HepG2 (cell line): ENCODE results near the gene GLDN. TPM values are rescaled to one million over a fixed set of nuclear protein-coding genes. Genes with fewer than 3 reads are reported as not detected.

ENCODE experiments used
- ATF7-NPFF ChIP-seq: sonication (generic); formaldehyde crosslinking; IDR thresholded peaks from 2 replicates; pipeline ENCODE4 v1.8.1; 2023; ENCODE audit warnings: mild to moderate bottlenecking, low read depth, missing genetic modification reagents, moderate library complexity
- FIP1L1 ChIP-seq: fragments of 200-400 bp; formaldehyde crosslinking; IDR thresholded peaks from 2 replicates; pipeline ENCODE4 v1.6.1; 2018; ENCODE audit warnings: low read depth, mild to moderate bottlenecking, low read length, moderate library complexity, borderline replicate concordance; ENCODE audit not compliant: insufficient read depth
- HNRNPH1 ChIP-seq: fragments of 200-400 bp; formaldehyde crosslinking; optimal IDR thresholded peaks from 2 replicates; pipeline ENCODE3; 2017; ENCODE audit warnings: mild to moderate bottlenecking, low read depth, low read length
- KLF9 ChIP-seq: IDR thresholded peaks from 2 replicates; pipeline ENCODE4 v1.6.1; 2016; ENCODE audit warnings: low read depth
- MBD4 ChIP-seq: IDR thresholded peaks from 2 replicates; pipeline ENCODE4 v1.6.1; 2012; ENCODE audit warnings: low read length, inconsistent platforms, borderline replicate concordance
- PCBP2 ChIP-seq: fragments of 200-400 bp; formaldehyde crosslinking; optimal IDR thresholded peaks from 2 replicates; pipeline ENCODE3; 2018; ENCODE audit warnings: low read length, low read depth; ENCODE audit not compliant: poor library complexity, severe bottlenecking
- THYN1 ChIP-seq: sonication (generic); formaldehyde crosslinking; IDR thresholded peaks from 2 replicates; pipeline ENCODE4 v1.8.1; 2023; ENCODE audit warnings: low read depth, mild to moderate bottlenecking, moderate library complexity, missing genetic modification reagents, borderline replicate concordance
- ZBTB21 ChIP-seq: sonication (generic); formaldehyde crosslinking; IDR thresholded peaks from 2 replicates; pipeline ENCODE4 v1.4.0; 2020; ENCODE audit warnings: missing genetic modification reagents
- ZFX ChIP-seq: sonication (generic); formaldehyde crosslinking; IDR thresholded peaks from 2 replicates; pipeline ENCODE4 v1.4.0; 2020; ENCODE audit warnings: mild to moderate bottlenecking, low read depth, missing genetic modification reagents, moderate library complexity
- ZMYM3 ChIP-seq: sonication (generic); formaldehyde crosslinking; IDR thresholded peaks from 2 replicates; pipeline ENCODE4 v1.5.1; 2020; ENCODE audit warnings: mild to moderate bottlenecking, missing genetic modification reagents
- ZNF230 ChIP-seq: sonication (generic); formaldehyde crosslinking; IDR thresholded peaks from 2 replicates; pipeline ENCODE4 v1.4.0; 2020; ENCODE audit warnings: mild to moderate bottlenecking, missing genetic modification reagents
- ZNF674 ChIP-seq: sonication (generic); formaldehyde crosslinking; IDR thresholded peaks from 2 replicates; pipeline ENCODE4 v1.5.0; 2020; ENCODE audit warnings: low read depth, mild to moderate bottlenecking, missing genetic modification reagents
- ZNF747 ChIP-seq: sonication (generic); formaldehyde crosslinking; IDR thresholded peaks from 2 replicates; pipeline ENCODE4 v1.8.1; 2023; ENCODE audit warnings: missing genetic modification reagents, mild to moderate bottlenecking, borderline replicate concordance
- ZNF761 ChIP-seq: sonication (generic); formaldehyde crosslinking; conservative IDR thresholded peaks from 2 replicates; pipeline ENCODE4 v1.4.0; 2020; ENCODE audit warnings: mild to moderate bottlenecking, missing genetic modification reagents
- polyA plus RNA-seq, 8 experiments: library from polyadenylated mRNA; depleted of rRNA in 3 of 8; stranded (reverse) in 7 of 8; unstranded in 1 of 8; fragments of >200 nt; fragmentation: Illumina TruSeq in 4 of 8; extraction: Trizol in 4 of 8; gene quantifications; 2 replicates each; pipeline versions ENCODE4 v1.2.1 to v1.2.3, GENCODE V29; 2011 to 2016; ENCODE audit warnings: low read depth in 4 of 8, missing spikeins in 1 of 8, mixed read lengths in 1 of 8; ENCODE audit not compliant: insufficient read depth in 1 of 8
- total RNA-seq, 5 experiments: library from RNA; depleted of rRNA; stranded (reverse); fragments of >200 nt; fragmentation: Illumina TruSeq; extraction: Trizol; gene quantifications; 2 replicates each; pipeline ENCODE4 v1.2.3, GENCODE V29; 2016; ENCODE audit warnings: low read depth in 1 of 5
- TF ChIP-seq, protein P1 (sequence below): sonication (generic); formaldehyde crosslinking; IDR thresholded peaks from 2 replicates; pipeline ENCODE4 v1.5.1; 2020; ENCODE audit warnings: mild to moderate bottlenecking, missing genetic modification reagents, borderline replicate concordance
- TF ChIP-seq, protein P2 (sequence below): sonication (generic); formaldehyde crosslinking; IDR thresholded peaks from 2 replicates; pipeline ENCODE4 v1.4.0; 2020; ENCODE audit warnings: mild to moderate bottlenecking, missing genetic modification reagents

The GLDN gene
- total and polyA plus RNA-seq, 2 of the 13 experiments (the other 11 are each of a cell fraction or from before 2014, with no cell fraction given) = 0.86 to 1.0 TPM

DNA sequence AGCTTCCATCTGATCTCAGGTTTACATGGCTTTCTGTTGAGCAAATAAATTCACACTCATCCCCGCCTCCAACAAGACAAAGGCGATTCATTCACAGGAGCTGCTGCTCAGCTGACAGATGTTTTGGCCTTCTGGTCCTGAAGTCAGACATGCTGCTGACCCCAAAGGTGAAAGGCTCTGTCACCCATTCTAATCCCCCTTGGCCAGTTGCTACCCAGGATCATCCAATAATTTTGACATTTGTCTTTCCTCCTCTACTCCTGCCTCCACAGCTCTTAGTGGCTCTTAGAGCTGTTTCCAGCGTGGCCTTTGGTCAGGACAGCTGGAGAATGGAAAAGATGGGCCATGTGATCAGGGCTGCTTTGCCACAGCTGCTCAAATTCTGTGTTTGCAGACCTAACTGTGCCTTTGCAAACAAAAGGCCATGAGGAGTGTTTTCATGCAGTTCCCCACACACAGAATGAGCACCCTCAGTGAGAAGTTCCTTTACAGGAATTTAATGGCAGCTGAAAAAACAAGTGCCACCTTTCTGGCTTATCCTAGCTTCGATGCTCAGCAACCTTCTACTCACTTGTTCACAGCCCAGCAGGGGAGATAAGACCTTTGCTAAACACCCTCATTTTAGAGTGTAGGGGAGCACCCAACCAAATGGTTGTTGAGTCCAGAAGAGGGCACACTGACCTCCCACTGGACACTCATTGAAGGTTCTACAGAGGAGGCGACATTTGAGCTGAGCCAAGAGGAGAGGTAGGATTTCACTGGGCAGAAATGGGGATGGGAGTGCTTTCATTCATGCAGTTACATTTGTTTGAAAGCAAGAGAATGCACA is 42.1 kb upstream of the GLDN start (continued):
- TF ChIP-seq THYN1 (CRISPR knock-in tag) (no peak; the same call in 1 of the 2 replicates), HNRNPH1 (no peak), MBD4 (no peak), KLF9 (CRISPR knock-in tag) (no peak), ZFX (CRISPR knock-in tag) (peak; percentile 41; the same call in 1 of the 2 replicates), PCBP2 (no peak), ZBTB21 (no peak), ZMYM3 (CRISPR knock-in tag) (peak; percentile 15; the same call in 1 of the 2 replicates), ZNF230 (CRISPR knock-in tag) (no peak), ZNF747 (CRISPR knock-in tag) (no peak; the same call in 1 of the 2 replicates), ZNF674 (no peak), FIP1L1 (no peak), ZNF761 (CRISPR knock-in tag) (no peak), ATF7-NPFF (CRISPR knock-in tag) (0 out of 2 replicates have a peak, but pooled peaks have one; percentile 52)
- TF ChIP-seq, protein P1, sequence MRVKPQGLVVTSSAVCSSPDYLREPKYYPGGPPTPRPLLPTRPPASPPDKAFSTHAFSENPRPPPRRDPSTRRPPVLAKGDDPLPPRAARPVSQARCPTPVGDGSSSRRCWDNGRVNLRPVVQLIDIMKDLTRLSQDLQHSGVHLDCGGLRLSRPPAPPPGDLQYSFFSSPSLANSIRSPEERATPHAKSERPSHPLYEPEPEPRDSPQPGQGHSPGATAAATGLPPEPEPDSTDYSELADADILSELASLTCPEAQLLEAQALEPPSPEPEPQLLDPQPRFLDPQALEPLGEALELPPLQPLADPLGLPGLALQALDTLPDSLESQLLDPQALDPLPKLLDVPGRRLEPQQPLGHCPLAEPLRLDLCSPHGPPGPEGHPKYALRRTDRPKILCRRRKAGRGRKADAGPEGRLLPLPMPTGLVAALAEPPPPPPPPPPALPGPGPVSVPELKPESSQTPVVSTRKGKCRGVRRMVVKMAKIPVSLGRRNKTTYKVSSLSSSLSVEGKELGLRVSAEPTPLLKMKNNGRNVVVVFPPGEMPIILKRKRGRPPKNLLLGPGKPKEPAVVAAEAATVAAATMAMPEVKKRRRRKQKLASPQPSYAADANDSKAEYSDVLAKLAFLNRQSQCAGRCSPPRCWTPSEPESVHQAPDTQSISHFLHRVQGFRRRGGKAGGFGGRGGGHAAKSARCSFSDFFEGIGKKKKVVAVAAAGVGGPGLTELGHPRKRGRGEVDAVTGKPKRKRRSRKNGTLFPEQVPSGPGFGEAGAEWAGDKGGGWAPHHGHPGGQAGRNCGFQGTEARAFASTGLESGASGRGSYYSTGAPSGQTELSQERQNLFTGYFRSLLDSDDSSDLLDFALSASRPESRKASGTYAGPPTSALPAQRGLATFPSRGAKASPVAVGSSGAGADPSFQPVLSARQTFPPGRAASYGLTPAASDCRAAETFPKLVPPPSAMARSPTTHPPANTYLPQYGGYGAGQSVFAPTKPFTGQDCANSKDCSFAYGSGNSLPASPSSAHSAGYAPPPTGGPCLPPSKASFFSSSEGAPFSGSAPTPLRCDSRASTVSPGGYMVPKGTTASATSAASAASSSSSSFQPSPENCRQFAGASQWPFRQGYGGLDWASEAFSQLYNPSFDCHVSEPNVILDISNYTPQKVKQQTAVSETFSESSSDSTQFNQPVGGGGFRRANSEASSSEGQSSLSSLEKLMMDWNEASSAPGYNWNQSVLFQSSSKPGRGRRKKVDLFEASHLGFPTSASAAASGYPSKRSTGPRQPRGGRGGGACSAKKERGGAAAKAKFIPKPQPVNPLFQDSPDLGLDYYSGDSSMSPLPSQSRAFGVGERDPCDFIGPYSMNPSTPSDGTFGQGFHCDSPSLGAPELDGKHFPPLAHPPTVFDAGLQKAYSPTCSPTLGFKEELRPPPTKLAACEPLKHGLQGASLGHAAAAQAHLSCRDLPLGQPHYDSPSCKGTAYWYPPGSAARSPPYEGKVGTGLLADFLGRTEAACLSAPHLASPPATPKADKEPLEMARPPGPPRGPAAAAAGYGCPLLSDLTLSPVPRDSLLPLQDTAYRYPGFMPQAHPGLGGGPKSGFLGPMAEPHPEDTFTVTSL (CRISPR knock-in tag) = peak; percentile 76
- TF ChIP-seq, protein P2, sequence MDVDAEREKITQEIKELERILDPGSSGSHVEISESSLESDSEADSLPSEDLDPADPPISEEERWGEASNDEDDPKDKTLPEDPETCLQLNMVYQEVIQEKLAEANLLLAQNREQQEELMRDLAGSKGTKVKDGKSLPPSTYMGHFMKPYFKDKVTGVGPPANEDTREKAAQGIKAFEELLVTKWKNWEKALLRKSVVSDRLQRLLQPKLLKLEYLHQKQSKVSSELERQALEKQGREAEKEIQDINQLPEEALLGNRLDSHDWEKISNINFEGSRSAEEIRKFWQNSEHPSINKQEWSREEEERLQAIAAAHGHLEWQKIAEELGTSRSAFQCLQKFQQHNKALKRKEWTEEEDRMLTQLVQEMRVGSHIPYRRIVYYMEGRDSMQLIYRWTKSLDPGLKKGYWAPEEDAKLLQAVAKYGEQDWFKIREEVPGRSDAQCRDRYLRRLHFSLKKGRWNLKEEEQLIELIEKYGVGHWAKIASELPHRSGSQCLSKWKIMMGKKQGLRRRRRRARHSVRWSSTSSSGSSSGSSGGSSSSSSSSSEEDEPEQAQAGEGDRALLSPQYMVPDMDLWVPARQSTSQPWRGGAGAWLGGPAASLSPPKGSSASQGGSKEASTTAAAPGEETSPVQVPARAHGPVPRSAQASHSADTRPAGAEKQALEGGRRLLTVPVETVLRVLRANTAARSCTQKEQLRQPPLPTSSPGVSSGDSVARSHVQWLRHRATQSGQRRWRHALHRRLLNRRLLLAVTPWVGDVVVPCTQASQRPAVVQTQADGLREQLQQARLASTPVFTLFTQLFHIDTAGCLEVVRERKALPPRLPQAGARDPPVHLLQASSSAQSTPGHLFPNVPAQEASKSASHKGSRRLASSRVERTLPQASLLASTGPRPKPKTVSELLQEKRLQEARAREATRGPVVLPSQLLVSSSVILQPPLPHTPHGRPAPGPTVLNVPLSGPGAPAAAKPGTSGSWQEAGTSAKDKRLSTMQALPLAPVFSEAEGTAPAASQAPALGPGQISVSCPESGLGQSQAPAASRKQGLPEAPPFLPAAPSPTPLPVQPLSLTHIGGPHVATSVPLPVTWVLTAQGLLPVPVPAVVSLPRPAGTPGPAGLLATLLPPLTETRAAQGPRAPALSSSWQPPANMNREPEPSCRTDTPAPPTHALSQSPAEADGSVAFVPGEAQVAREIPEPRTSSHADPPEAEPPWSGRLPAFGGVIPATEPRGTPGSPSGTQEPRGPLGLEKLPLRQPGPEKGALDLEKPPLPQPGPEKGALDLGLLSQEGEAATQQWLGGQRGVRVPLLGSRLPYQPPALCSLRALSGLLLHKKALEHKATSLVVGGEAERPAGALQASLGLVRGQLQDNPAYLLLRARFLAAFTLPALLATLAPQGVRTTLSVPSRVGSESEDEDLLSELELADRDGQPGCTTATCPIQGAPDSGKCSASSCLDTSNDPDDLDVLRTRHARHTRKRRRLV = no peak
